Stimulated activated CD8-positive, alpha-beta memory T cell treated with anti-CD3 and anti-CD28 coated beads, Interleukin-12 subunit alpha, Interleukin-12 subunit beta, amount 100 ng/mL, for 1 hour (primary cell): ENCODE measurements around the gene TUBGCP5.
"Not testable (repeated sequence)": the region's sequence is repeated elsewhere in the genome, so short reads cannot be mapped to it uniquely, and the experiment has no call there.

ENCODE experiments used
- DNase-seq: peaks from one replicate; pipeline ENCODE4 v3.0.0-alpha.2; 2020; ENCODE audit warnings: low read depth

The TUBGCP5 gene

GRCh38 chr15:23039143-23039916 lies at the start of gene TUBGCP5:
TUBGCP5 (minus strand) TSS chr15:23039569; CDS start chr15:23039543, 26 bp downstream.
- DNase-seq: peak; percentile 88

DNA sequence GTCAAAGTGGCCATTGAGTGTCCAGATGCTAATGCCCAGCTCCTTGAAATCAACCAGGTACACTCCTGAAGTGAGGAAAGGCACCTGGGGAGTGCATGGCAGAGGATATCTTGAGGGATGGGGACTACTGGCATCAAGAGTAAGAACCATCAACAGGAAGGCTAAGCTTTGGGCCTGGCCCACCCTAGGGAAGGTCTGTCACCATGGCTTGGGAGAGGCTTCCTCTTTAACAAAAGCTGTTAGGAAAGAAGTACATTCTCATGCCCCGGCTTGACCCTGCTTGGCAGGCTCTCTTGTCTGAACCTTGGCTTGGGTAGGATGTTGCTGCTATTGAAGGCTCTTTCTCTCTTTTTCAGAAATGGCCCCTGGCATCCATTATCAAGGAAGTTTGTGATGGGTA lies 43.7 kb upstream of the TUBGCP5 start:
- no peak for DNase-seq

- DNase-seq: not testable (repeated sequence)
These were observed 42.8 kb upstream of the TUBGCP5 start for GRCh38 chr15:23081996-23082737.

GRCh38 chr15:23081271-23081670 lies 41.9 kb upstream of the TUBGCP5 start:
- no peak for DNase-seq

DNA sequence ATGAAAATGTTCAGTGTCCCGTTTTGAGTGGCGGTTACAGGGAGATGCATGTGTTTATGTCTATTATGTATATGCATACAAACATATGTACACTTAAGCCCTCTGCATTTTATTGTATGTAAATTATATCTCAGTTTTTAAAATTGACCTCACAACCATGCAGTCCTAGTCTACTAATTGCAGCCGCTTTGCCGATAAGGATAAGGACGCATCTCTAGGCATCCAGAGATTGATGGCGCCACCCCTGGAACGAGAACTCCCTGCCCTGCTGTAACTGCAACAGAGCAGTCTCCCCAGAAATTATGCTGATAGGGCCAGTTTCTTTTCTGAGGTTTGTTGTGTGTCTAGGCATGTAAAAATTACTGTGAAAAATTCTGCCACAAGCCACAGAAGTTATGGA lies 40.4 kb upstream of the TUBGCP5 start:
- no peak for DNase-seq

DNA sequence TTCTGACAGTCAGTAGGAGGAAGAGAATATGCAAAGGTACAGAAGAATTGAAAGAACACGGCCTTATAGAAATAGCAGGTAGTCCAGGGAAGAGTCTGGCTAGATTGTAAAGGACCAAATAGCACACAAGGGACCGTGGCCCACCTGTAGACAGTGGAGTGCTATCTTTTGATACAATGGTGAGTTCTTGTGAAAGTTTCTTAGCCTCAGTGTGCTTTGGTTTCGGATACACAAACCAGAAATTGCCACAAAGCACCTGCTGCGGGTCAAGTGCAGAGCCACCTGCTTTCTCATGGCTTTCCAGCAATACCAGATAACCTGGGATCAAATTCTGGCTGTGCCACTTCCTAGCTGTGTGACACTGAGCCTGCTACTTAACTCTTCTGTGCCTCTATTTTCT lies 36.6 kb upstream of the TUBGCP5 start:
- DNase-seq: no peak

GRCh38 chr15:23074684-23075083 lies 35.3 kb upstream of the TUBGCP5 start:
- DNase-seq: no peak

DNA sequence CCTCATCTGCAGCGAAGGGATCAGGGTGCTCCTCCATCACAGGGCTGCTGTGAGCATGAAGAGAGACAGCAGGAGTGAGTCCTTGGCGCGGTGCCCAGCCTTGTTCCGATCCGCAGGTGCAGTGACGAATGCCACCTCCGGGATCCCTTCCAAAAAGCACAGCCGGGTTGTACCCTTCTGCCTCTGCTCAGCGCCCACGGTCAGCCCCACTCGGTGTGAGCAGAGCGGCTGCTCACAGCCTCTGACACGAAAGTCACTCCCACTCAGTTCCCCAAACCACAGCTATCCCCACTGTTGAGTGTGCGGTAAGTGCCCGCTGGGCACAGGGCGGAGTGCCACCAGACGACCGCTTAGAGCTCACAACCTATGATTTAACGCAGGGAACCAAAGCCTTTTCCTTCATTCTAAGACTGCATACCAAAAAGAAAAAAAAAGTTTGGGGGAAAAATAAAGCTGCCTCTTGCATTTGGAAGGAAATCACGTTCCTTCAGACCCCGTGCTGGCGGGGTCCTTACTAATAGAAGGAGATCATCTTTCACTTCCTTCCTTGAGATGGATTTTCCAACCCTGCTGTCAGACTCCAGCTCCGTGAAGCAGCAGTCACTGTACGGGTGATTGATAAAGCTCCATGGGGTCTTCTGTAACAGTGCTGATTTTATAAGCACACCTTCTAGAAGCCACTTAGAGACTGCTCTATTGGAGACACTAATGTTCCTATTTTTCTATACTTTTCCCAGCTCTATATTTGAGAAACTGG lies 34.7 kb upstream of the TUBGCP5 start:
- DNase-seq: no peak

GRCh38 chr15:23072633-23073032 lies 33.3 kb upstream of the TUBGCP5 start:
- DNase-seq: no peak

- DNase-seq: no peak
These were observed 30.3 kb upstream of the TUBGCP5 start for GRCh38 chr15:23069496-23070166.

GRCh38 chr15:23067416-23067815 lies 28.0 kb upstream of the TUBGCP5 start:
- DNase-seq: no peak

DNA sequence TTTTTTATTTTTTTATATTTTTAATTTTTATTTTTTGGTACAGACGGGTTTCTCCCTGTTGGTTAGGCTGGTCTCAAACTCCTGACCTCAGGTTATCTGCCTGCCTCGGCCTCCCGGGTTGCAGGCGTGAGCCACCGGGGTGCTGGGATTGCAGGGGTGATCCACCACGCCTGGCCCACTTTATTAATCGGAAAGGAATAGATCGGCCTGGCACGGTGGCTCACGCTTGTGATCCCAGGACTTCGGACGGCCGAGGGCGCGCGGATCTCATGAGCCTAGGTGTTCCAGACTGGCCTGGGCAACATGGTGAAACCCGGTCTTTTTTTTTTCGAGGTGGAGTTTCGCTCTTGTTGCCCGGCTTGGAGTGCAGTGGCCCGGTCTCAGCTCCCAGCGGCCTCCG lies 26.5 kb upstream of the TUBGCP5 start:
- no peak for DNase-seq

GRCh38 chr15:23064156-23064555 lies 24.8 kb upstream of the TUBGCP5 start:
- DNase-seq: no peak

- no peak for DNase-seq
These were observed 18.3 kb upstream of the TUBGCP5 start for GRCh38 chr15:23057707-23058106.

DNA sequence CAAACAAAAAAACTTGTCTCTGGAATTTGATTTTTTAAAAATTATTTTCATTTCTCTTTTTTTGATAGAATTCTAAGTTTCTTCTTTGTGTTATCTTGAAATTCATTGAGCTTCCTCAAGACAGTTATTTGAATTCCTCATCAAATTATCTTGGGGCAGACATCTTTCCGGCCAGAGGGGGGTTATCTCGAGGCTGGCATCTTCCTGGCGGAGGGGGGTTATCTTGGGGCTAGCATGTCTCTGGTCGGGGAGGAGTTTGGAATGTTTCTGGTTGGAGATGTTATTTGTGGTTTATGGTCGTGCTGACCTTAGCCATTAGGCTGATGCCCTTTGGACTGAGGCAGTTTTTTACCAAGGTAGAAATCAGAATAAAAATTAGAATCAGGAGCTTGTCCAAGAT lies 15.9 kb upstream of the TUBGCP5 start:
- no peak for DNase-seq

- DNase-seq: no peak
These were observed 13.2 kb upstream of the TUBGCP5 start for GRCh38 chr15:23052522-23052921.

GRCh38 chr15:23050708-23051107 lies 11.3 kb upstream of the TUBGCP5 start:
- no peak for DNase-seq

GRCh38 chr15:23049984-23050628 lies 10.7 kb upstream of the TUBGCP5 start:
- DNase-seq: no peak

DNA sequence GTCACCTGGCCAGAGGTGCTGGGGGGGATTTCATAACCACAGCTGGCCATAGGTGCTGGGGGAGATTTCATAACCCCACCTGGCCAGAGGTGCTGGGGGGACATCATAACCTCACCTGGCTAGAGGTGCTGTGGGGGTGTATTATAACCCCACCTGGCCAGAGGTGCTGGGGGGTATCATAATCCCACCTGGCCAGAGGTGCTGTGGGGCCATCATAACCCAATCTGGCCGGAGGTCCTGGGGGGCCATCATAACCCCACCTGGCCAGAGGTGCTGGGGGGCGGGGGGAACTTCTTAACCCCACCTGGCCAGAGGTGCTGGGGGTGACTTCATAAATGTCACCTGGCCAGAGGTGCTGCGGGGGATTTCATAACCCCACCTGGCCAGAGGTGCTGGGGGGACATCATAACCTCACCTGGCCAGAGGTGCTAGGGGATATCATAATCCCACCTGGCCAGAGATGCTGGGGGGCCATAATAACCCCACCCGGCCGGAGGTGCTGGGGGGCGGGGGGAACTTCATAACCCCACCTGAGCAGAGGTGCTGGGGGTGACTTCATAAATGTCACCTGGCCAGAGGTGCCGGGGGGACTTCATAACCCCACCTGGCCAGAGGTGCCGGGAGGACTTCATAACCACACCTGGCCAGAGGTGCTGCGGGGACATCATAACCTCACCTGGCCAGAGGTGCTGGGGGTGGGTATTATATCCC lies 9.4 kb upstream of the TUBGCP5 start:
- not testable (repeated sequence) for DNase-seq

DNA sequence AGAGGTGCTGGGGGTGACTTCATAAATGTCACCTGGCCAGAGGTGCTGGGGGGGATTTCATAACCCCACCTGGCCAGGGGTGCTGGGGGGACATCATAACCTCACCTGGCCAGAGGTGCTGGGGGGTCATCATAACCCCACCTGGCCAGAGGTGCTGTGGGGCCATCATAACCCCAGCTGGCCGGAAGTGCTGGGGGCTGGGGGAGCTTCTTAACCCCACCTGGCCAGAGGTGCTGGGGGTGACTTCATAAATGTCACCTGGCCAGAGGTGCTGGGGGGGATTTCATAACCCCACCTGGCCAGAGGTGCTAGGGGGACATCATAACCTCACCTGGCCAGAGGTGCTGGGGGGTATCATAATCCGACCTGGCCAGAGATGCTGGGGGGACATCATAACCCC lies 4.6 kb upstream of the TUBGCP5 start:
- not testable (repeated sequence) for DNase-seq

GRCh38 chr15:23043535-23043934 lies 4.2 kb upstream of the TUBGCP5 start:
- DNase-seq: not testable (repeated sequence)
